ENCODE measurements around the gene ALLC. TPM values are rescaled to one million over a fixed set of nuclear protein-coding genes. Genes with fewer than 3 reads are reported as not detected.

The ALLC gene
- total and polyA plus RNA-seq, 10 donors: not detected

DNA sequence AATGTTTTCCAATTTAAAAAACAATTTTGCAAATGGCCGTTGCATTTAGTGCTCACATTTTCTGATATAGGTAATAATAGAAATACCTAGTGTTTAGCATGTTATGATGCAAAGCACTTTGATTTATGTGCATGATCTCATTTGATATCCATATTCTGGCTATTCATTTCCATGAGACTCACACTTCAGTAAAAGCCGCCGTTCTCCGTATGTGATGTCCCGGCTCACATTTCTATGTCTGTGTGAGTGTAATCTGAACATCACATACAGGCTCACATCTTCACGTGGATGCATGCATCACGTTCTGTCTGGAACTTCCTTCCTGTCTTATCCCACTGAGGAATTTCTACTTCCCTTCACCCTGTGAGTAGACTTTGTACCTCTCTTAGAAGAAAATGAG lies 91.2 kb downstream of the ALLC start:
- no peak for DNase-seq
- Histone ChIP-seq H3K36me3 (no peaks in the 10 kb centered on the region), H3K4me1 (no peaks in the 10 kb centered on the region), H3K27me3 (replicated peaks in 1 of 7) (no peaks in the 10 kb centered on the region), H3K27ac (no peak overlapping the region), H3K9me3 (no peaks in the 10 kb centered on the region), H3K4me3 (no peak overlapping the region)
- intact Hi-C loops (cut with DNase I; ENCODE audit: low total_unique reads): no loop called here
- TF ChIP-seq POLR2A (IDR thresholded peaks at IDR 0.05) (no peak), CTCF (IDR thresholded peaks at IDR 0.05 in 8 of 11, conservative IDR thresholded peaks at IDR 0.05 in 3 of 11) (no peak), POLR2AphosphoS5 (IDR thresholded peaks at IDR 0.05) (no peak)
- 72 to 84% (median 76%) methylated on average over 7 of the region's 7 CpGs for WGBS, 5 donors

- Histone ChIP-seq H3K4me1 (no peaks in the 10 kb centered on the region), H3K27me3 (replicated peaks in 1 of 7) (no peaks in the 10 kb centered on the region), H3K36me3 (no peaks in the 10 kb centered on the region), H3K4me3 (no peak overlapping the region), H3K27ac (no peak overlapping the region), H3K9me3 (no peaks in the 10 kb centered on the region)
- intact Hi-C loops (cut with DNase I; ENCODE audit: low total_unique reads): no loop called here
- no peak for TF ChIP-seq POLR2A (IDR thresholded peaks at IDR 0.05)
- TF ChIP-seq POLR2AphosphoS5 (IDR thresholded peaks at IDR 0.05): no peak
- no peak for TF ChIP-seq CTCF (IDR thresholded peaks at IDR 0.05 in 8 of 11, conservative IDR thresholded peaks at IDR 0.05 in 3 of 11)
- no peak for DNase-seq
- 71 to 90% (median 88%) methylated on average over 7 of the region's 7 CpGs for WGBS, 5 donors
Observed at GRCh38 chr2:3751251-3751650, 93.3 kb downstream of the ALLC start.

DNA sequence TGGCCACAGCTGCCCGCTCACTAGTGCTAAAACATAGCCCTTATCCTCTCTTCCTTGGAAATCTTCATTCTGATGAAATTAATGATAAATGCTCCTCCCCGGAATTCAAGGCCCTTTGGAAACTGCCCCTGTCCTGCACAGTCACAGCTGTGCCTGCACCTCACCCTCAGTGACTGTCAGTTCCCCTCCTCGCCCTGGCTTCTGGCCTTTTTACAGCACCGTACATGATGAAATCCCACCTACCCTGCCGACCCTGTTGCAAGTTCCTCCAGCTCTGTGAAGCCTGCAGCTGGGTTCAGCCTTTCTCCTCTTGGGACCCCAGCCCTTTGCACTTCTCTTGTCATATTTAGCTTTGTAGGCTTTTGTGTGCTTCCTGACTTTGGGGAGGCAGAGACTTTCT lies 93.8 kb downstream of the ALLC start:
- Histone ChIP-seq H3K27ac (no peak overlapping the region), H3K4me3 (no peak overlapping the region), H3K27me3 (replicated peaks in 1 of 7) (no peaks in the 10 kb centered on the region), H3K9me3 (no peaks in the 10 kb centered on the region), H3K4me1 (no peaks in the 10 kb centered on the region), H3K36me3 (no peaks in the 10 kb centered on the region)
- intact Hi-C loops (cut with DNase I; ENCODE audit: low total_unique reads): no loop called here
- TF ChIP-seq CTCF (IDR thresholded peaks at IDR 0.05 in 8 of 11, conservative IDR thresholded peaks at IDR 0.05 in 3 of 11) (no peak), POLR2A (IDR thresholded peaks at IDR 0.05) (no peak), POLR2AphosphoS5 (IDR thresholded peaks at IDR 0.05) (no peak)
- WGBS, 5 donors: 23 to 63% (median 38%) methylated on average over 5 of the region's 5 CpGs
- DNase-seq: no peak

Small RNAs within 50 kb of the gene (small RNA-seq; reads per million reads assigned to genes)
- gene TMSB4XP2: 0 reads per million in 4 donors

Other genes with a start within 250 kb of the ALLC start
- 100 to 1,000 TPM in 1 of 7 donors, 10 to 100 TPM in 6; 36.5 to 106 (median 55.8) TPM for gene ADI1, start 138.7 kb upstream of the ALLC start, total RNA-seq
- gene ADI1, start 138.7 kb upstream of the ALLC start, polyA plus RNA-seq: 10 to 100 TPM; 31.8 to 56.0 (median 48.4) TPM
- 10 to 100 TPM; 17.9 to 24.7 (median 20.3) TPM for gene RNASEH1, start 99.9 kb upstream of the ALLC start, total RNA-seq
- 10 to 100 TPM in 1 of 3 donors, 1 to 10 TPM in 2; 4.3 to 11.9 (median 6.3) TPM for gene RNASEH1, start 99.9 kb upstream of the ALLC start, polyA plus RNA-seq
- gene RPS7, start 82.9 kb upstream of the ALLC start, total RNA-seq: 1,000 to 10,000 TPM in 6 of 7 donors, 100 to 1,000 TPM in 1; 901 to 3,930 (median 1,217) TPM
- gene RPS7, start 82.9 kb upstream of the ALLC start, polyA plus RNA-seq: 1,000 to 10,000 TPM; 3,976 to 6,688 (median 5,664) TPM
- gene COLEC11, start 63.1 kb upstream of the ALLC start, total RNA-seq: 1 to 10 TPM in 6 of 7 donors, under 1 TPM in 1; 0.64 to 8.0 (median 4.7) TPM
- 1 to 10 TPM; 1.9 to 3.2 (median 2.0) TPM for gene COLEC11, start 63.1 kb upstream of the ALLC start, polyA plus RNA-seq
- gene DCDC2C, start 45.4 kb downstream of the ALLC start, total RNA-seq: not detected
- under 1 TPM in 2 of 3 donors, not detected in 1; 0.03 to 0.22 TPM for gene DCDC2C, start 45.4 kb downstream of the ALLC start, polyA plus RNA-seq